HepG2 (cell line): ENCODE results near the gene CMTR2. TPM values are rescaled to one million over a fixed set of nuclear protein-coding genes. Genes with fewer than 3 reads are reported as not detected.
A peak's percentile ranks its signal among the peaks of the same experiment; 100 is the strongest.

Source experiments
- ATAC-seq: fragments of 200-7000 bp; cut with Tn5 transposase; 3 replicates; pipeline ENCODE4 v1.9.1; 2020; ENCODE audit warnings: mild to moderate bottlenecking, moderate library complexity
- BruUV-seq: library from RNA; stranded (reverse); fragments of 400-500 nt; replicated peaks from 2 replicates; lab custom pipeline; 2021; lab: Mats Ljungman, UMichigan
- CTCF ChIA-PET: fragments of 300-600 bp; formaldehyde crosslinking; extraction: SDS; loops from one replicate; lab custom pipeline; 2021; ENCODE audit warnings: low total read pairs, inconsistent platforms, low intra/inter-chr PET ratio; lab: Yijun Ruan, JAX
- POLR2A ChIA-PET: fragments of 350-600 bp; sonication (Branson Sonifier 250); formaldehyde crosslinking; loops from one replicate; lab custom pipeline; 2020; ENCODE audit warnings: antibody characterized with exemption, inconsistent platforms; lab: Yijun Ruan, JAX
- DNase-seq: peaks from one replicate; pipeline ENCODE4 v3.0.0-alpha.2; 2015; ENCODE audit warnings: low spot score
- FAIRE-seq: peaks from 3 replicates; lab custom pipeline; 2011; peaks lifted over from hg19 to GRCh38; lab: Jason Lieb, UNC
- H2AFZ ChIP-seq: one replicate; pipeline ENCODE4 v1.6.1; 2011; ENCODE audit warnings: low read length, inconsistent platforms
- H3K27ac ChIP-seq: fragments of 300-600 bp; 3 replicates; pipeline ENCODE4 v1.8.0; 2011; ENCODE audit warnings: mixed run types, mild to moderate bottlenecking, mixed read lengths, low read length, inconsistent platforms; ENCODE audit not compliant: insufficient read depth; ENCODE audit errors: extremely low read length
- H3K27me3 ChIP-seq, 2 experiments: fragments of 200-600 bp in 1 of 2; 2 replicates in 1 of 2; 3 replicates in 1 of 2; pipeline versions ENCODE4 v1.6.0 to v1.8.0; 2011; ENCODE audit warnings: low read length in 2 of 2, mild to moderate bottlenecking in 2 of 2, moderate library complexity in 2 of 2, inconsistent platforms in 1 of 2; ENCODE audit not compliant: insufficient read depth in 2 of 2, control insufficient read depth in 1 of 2
- H3K36me3 ChIP-seq, 2 experiments: fragments of 200-600 bp in 1 of 2; replicated peaks in 1 of 2; 2 replicates in 1 of 2; 3 replicates in 1 of 2; pipeline versions ENCODE4 v1.5.1 to v1.8.0; 2011; ENCODE audit warnings: low read length in 2 of 2, inconsistent platforms in 1 of 2; ENCODE audit not compliant: insufficient read depth in 2 of 2, control insufficient read depth in 1 of 2
- H3K4me1 ChIP-seq: 2 replicates; pipeline ENCODE4 v1.5.1; 2012; ENCODE audit warnings: low read length, inconsistent platforms; ENCODE audit not compliant: insufficient read depth
- H3K4me2 ChIP-seq: 2 replicates; pipeline ENCODE4 v1.6.0; 2011; ENCODE audit warnings: low read depth, low read length, inconsistent platforms
- H3K4me3 ChIP-seq, 3 experiments: fragments of 200-600 bp in 1 of 3; sonication (generic), shearing (Covaris generic) in 1 of 3; replicated peaks in 1 of 3; 2 replicates each; pipeline ENCODE4 v1.5.1; 2011 to 2016; ENCODE audit warnings: low read length in 3 of 3, inconsistent platforms in 2 of 3, low read depth in 2 of 3, mild to moderate bottlenecking in 2 of 3, control low read depth in 1 of 3, mixed read lengths in 1 of 3; ENCODE audit not compliant: insufficient read depth in 1 of 3
- H3K79me2 ChIP-seq: one replicate; pipeline ENCODE4 v1.6.1; 2011; ENCODE audit warnings: low read length, inconsistent platforms; ENCODE audit not compliant: insufficient read depth
- H3K9ac ChIP-seq: 2 replicates; pipeline ENCODE4 v1.6.0; 2011; ENCODE audit warnings: mild to moderate bottlenecking, low read depth, low read length, inconsistent platforms; ENCODE audit not compliant: insufficient read depth
- H3K9me3 ChIP-seq: 2 replicates; pipeline ENCODE4 v1.5.1; 2012; ENCODE audit warnings: mild to moderate bottlenecking, low read length
- H4K20me1 ChIP-seq: 2 replicates; pipeline ENCODE4 v1.6.0; 2011; ENCODE audit warnings: inconsistent platforms, mild to moderate bottlenecking, low read length, moderate library complexity; ENCODE audit not compliant: insufficient read depth
- CERS6 ChIP-seq: sonication (generic); formaldehyde crosslinking; IDR thresholded peaks from 2 replicates; pipeline ENCODE4 v1.5.0; 2020; ENCODE audit warnings: missing genetic modification reagents
- CTCF ChIP-seq: sonication (generic); formaldehyde crosslinking; IDR thresholded peaks from 2 replicates; pipeline ENCODE4 v1.5.0; 2020; ENCODE audit warnings: mild to moderate bottlenecking, missing genetic modification reagents, moderate library complexity
- FOXA1 ChIP-seq, 2 experiments: fragments of 450-650 bp in 1 of 2; sonication (generic) in 1 of 2; formaldehyde crosslinking in 1 of 2; IDR thresholded peaks; 2 replicates each; pipeline versions ENCODE4 v1.4.0 to v1.6.1; 2016 to 2020; ENCODE audit warnings: missing genetic modification reagents in 1 of 2
- FOXA3 ChIP-seq: IDR thresholded peaks from 2 replicates; pipeline ENCODE4 v1.6.1; 2016; ENCODE audit warnings: missing genetic modification reagents, missing compliant biosample characterization
- FOXC1 ChIP-seq: sonication (generic); formaldehyde crosslinking; IDR thresholded peaks from 2 replicates; pipeline ENCODE4 v1.8.0; 2022; ENCODE audit warnings: mild to moderate bottlenecking, missing genetic modification reagents, borderline replicate concordance
- HIVEP1 ChIP-seq: sonication (generic); formaldehyde crosslinking; IDR thresholded peaks from 2 replicates; pipeline ENCODE4 v1.4.0; 2020; ENCODE audit warnings: mild to moderate bottlenecking, missing genetic modification reagents
- MIXL1 ChIP-seq: IDR thresholded peaks from 2 replicates; pipeline ENCODE4 v1.6.1; 2016
- PBX2 ChIP-seq: IDR thresholded peaks from 2 replicates; pipeline ENCODE4 v1.6.1; 2016; ENCODE audit warnings: control low read depth
- RAD21 ChIP-seq: fragments of 450-650 bp; formaldehyde crosslinking; IDR thresholded peaks from 2 replicates; pipeline ENCODE4 v1.5.0; 2020; ENCODE audit warnings: mild to moderate bottlenecking
- SMC3 ChIP-seq: IDR thresholded peaks from 2 replicates; pipeline ENCODE4 v1.6.1; 2011; ENCODE audit warnings: low read length, improper control_type of control experiment
- STAG1 ChIP-seq: sonication (generic); formaldehyde crosslinking; IDR thresholded peaks from 2 replicates; pipeline ENCODE4 v1.4.0; 2020; ENCODE audit warnings: missing genetic modification reagents
- TEAD3 ChIP-seq: optimal IDR thresholded peaks from 2 replicates; pipeline ENCODE3; 2016; ENCODE audit warnings: borderline replicate concordance
- ZFP36L2 ChIP-seq: sonication (generic); formaldehyde crosslinking; IDR thresholded peaks from 2 replicates; pipeline ENCODE4 v1.4.0; 2020; ENCODE audit warnings: missing genetic modification reagents
- ZFP37 ChIP-seq: sonication (generic); formaldehyde crosslinking; IDR thresholded peaks from 2 replicates; pipeline ENCODE4 v1.4.0; 2020; ENCODE audit warnings: missing genetic modification reagents, borderline replicate concordance
- ZNF430 ChIP-seq: sonication (generic); formaldehyde crosslinking; IDR thresholded peaks from 2 replicates; pipeline ENCODE4 v1.9.0; 2021; ENCODE audit warnings: mild to moderate bottlenecking, missing genetic modification reagents
- ZNF513 ChIP-seq: sonication (generic); formaldehyde crosslinking; conservative IDR thresholded peaks from 2 replicates; pipeline ENCODE4 v1.5.0; 2020; ENCODE audit warnings: missing genetic modification reagents
- ZNF788 ChIP-seq: sonication (generic); formaldehyde crosslinking; IDR thresholded peaks from 2 replicates; pipeline ENCODE4 v1.5.0; 2020; ENCODE audit warnings: mild to moderate bottlenecking, missing genetic modification reagents, borderline replicate concordance
- WGBS: methylation state at CpG from one replicate; pipeline ENCODE4 v1.1.6; 2017; ENCODE audit warnings: low lambda C conversion rate; 5-methylcytosine and 5-hydroxymethylcytosine counted together
- in situ Hi-C: cut with HindIII; loops from 2 replicates; pipeline ENCODE4 v1.10.0; 2017; ENCODE audit warnings: low pct_unique_long_range_greater_than_20kb; ENCODE audit not compliant: extremely low pct_ligation_motif_present
- intact Hi-C: fragments of 100-400 bp; cut with micrococcal nuclease; formaldehyde crosslinking; loops from one replicate; pipeline ENCODE4 v1.10.0; 2022; ENCODE audit not compliant: unreplicated experiment
- polyA plus RNA-seq, 8 experiments: library from polyadenylated mRNA; depleted of rRNA in 3 of 8; stranded (reverse) in 7 of 8; unstranded in 1 of 8; fragments of >200 nt; fragmentation: Illumina TruSeq in 4 of 8; extraction: Trizol in 4 of 8; gene quantifications; 2 replicates each; pipeline versions ENCODE4 v1.2.1 to v1.2.3, GENCODE V29; 2011 to 2016; ENCODE audit warnings: low read depth in 4 of 8, missing spikeins in 1 of 8, mixed read lengths in 1 of 8; ENCODE audit not compliant: insufficient read depth in 1 of 8
- total RNA-seq, 5 experiments: library from RNA; depleted of rRNA; stranded (reverse); fragments of >200 nt; fragmentation: Illumina TruSeq; extraction: Trizol; gene quantifications; 2 replicates each; pipeline ENCODE4 v1.2.3, GENCODE V29; 2016; ENCODE audit warnings: low read depth in 1 of 5

CMTR2 gene
- total and polyA plus RNA-seq, 2 of the 13 experiments (the other 11 are each of a cell fraction or from before 2014, with no cell fraction given): 15.0 to 19.9 TPM

- H2AFZ ChIP-seq: no peak overlapping the region
- 0 out of 2 replicates have a peak, but pooled peaks have one; percentile 32 for TF ChIP-seq CERS6 (CRISPR knock-in tag)
- no peak for TF ChIP-seq PBX2
- TF ChIP-seq CTCF (CRISPR knock-in tag): peak; percentile 91
- no peak for TF ChIP-seq FOXA1 (IDR thresholded peaks at IDR 0.05)
- TF ChIP-seq FOXA1 (CRISPR knock-in tag; IDR thresholded peaks at IDR 0.05): 0 out of 2 replicates have a peak, but pooled peaks have one; percentile 33
- TF ChIP-seq TEAD3 (CRISPR knock-in tag): peak; percentile 42
- TF ChIP-seq STAG1 (CRISPR knock-in tag): peak; percentile 90
- TF ChIP-seq MIXL1 (CRISPR knock-in tag): peak; percentile 57; the same call in 1 of the 2 replicates
- TF ChIP-seq FOXA3 (CRISPR knock-in tag): peak; percentile 42
- TF ChIP-seq ZFP37 (CRISPR knock-in tag): 0 out of 2 replicates have a peak, but pooled peaks have one; percentile 44
- TF ChIP-seq ZFP36L2 (CRISPR knock-in tag): 0 out of 2 replicates have a peak, but pooled peaks have one; percentile 27
- TF ChIP-seq ZNF788 (CRISPR knock-in tag): no peak
- TF ChIP-seq ZNF513 (CRISPR knock-in tag): 0 out of 2 replicates have a peak, but pooled peaks have one; percentile 51
- peak; percentile 51; the same call in 1 of the 2 replicates for TF ChIP-seq FOXC1
- no peak for TF ChIP-seq HIVEP1
- peak; percentile 95 for TF ChIP-seq SMC3
- peak; percentile 89 for TF ChIP-seq RAD21
- TF ChIP-seq ZNF430 (CRISPR knock-in tag): no peak
- FAIRE-seq: peak; percentile 73
- intact Hi-C loops: no loop called here
- peaks cover 0 to 2% of the 10 kb centered on the region in 2 experiments; a peak in 1 of 5 replicates for H3K27me3 ChIP-seq
- ChIA-PET CTCF (interaction anchor here (2.6 kb wide), 1 partner anchor 97 kb away, joined by 24 read pairs; no protein-coding TSS in a partner anchor), POLR2A (no interaction called here)
- BruUV-seq: no TSS peak
- H3K79me2 ChIP-seq: no peaks in the 10 kb centered on the region
- no peaks in the 10 kb centered on the region for H3K4me1 ChIP-seq
- H3K9ac ChIP-seq: no peak overlapping the region
- no peak overlapping the region for H3K4me2 ChIP-seq
- in situ Hi-C loops: no loop called here
- H3K4me3 ChIP-seq: no peak overlapping the region
- peak; percentile 61; the same call in 2 of the 3 replicates for ATAC-seq
- H4K20me1 ChIP-seq: no peaks in the 10 kb centered on the region
- WGBS: 10% methylated on average over 5 of the region's 7 CpGs
- peak; percentile 54 for DNase-seq
- no peaks in the 10 kb centered on the region for H3K36me3 ChIP-seq
- no peak overlapping the region for H3K27ac ChIP-seq
- H3K9me3 ChIP-seq: no peaks in the 10 kb centered on the region
These were observed 22.5 kb upstream of the CMTR2 start for GRCh38 chr16:71311553-71312158.
